ENCODE data around the gene PARP14. TPM values are rescaled to one million over a fixed set of nuclear protein-coding genes. Genes with fewer than 3 reads are reported as not detected.
"Not testable (repeated sequence)": the region's sequence is repeated elsewhere in the genome, so short reads cannot be mapped to it uniquely, and the experiment has no call there.

PARP14 gene
- total RNA-seq, 2 experiments from 2014 or later = 128 to 129 TPM

GRCh38 chr3:122714273-122714672, 33.6 kb downstream of the PARP14 start:
- ATAC-seq (ENCODE audit: low read depth) = no peak
- Mint-ChIP-seq H3K9me3 (peaks cover 2% of the 10 kb centered on the region), H3K27me3 (no peaks in the 10 kb centered on the region), H3K27ac (no peak overlapping the region), H3K36me3 (peaks cover 68% of the 10 kb centered on the region), H3K4me1 (peaks cover 35% of the 10 kb centered on the region), H3K4me3 (no peak overlapping the region)
- DNase-seq = no peak
- POLR2A ChIA-PET = interaction anchor here (0.8 kb wide), 1 partner anchor 20 kb away, joined by 3 read pairs; no protein-coding TSS in a partner anchor

GRCh38 chr3:122716667-122717066, 36.0 kb downstream of the PARP14 start:
- Mint-ChIP-seq H3K4me3 (no peak overlapping the region), H3K36me3 (peaks cover 66% of the 10 kb centered on the region), H3K4me1 (peaks cover 12% of the 10 kb centered on the region), H3K9me3 (no peaks in the 10 kb centered on the region), H3K27me3 (no peaks in the 10 kb centered on the region), H3K27ac (peak overlapping the region; percentile 0)
- ATAC-seq (ENCODE audit: low read depth) = no peak
- no peak for DNase-seq
- POLR2A ChIA-PET = no interaction called here

GRCh38 chr3:122719273-122719921, 38.8 kb downstream of the PARP14 start:
- Mint-ChIP-seq H3K27ac (no peak overlapping the region), H3K9me3 (no peaks in the 10 kb centered on the region), H3K4me3 (no peak overlapping the region), H3K36me3 (peaks cover 69% of the 10 kb centered on the region), H3K27me3 (no peaks in the 10 kb centered on the region), H3K4me1 (peaks cover 7% of the 10 kb centered on the region)
- DNase-seq = no peak
- ATAC-seq (ENCODE audit: low read depth) = no peak
- POLR2A ChIA-PET = no interaction called here

DNA sequence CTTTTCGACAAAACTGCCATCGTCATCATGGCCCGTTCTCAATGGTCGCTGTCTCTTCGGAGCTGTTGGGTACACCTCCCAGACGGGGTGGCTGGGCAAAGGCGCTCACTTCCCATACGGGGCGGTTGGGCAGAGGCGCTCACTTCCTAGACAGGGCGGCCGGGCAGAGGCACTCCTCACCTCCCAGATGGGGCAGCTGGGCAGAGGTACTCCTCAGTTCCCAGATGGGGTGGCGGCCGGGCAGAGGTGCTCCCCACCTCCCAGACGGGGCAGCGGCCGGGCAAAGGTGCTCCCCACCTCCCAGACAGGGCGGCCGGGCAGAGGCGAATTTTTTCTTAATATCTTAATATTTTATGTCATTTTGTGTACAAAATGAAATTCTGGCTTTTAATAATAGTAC, 44.5 kb downstream of the PARP14 start:
- H3K27ac Mint-ChIP-seq = no peak overlapping the region
- peaks cover 77% of the 10 kb centered on the region for H3K36me3 Mint-ChIP-seq
- no peak overlapping the region for H3K4me3 Mint-ChIP-seq
- ATAC-seq (ENCODE audit: low read depth) = no peak
- no peaks in the 10 kb centered on the region for H3K9me3 Mint-ChIP-seq
- no peaks in the 10 kb centered on the region for H3K27me3 Mint-ChIP-seq
- no peak for DNase-seq
- POLR2A ChIA-PET = no interaction called here
- no peaks in the 10 kb centered on the region for H3K4me1 Mint-ChIP-seq

DNA sequence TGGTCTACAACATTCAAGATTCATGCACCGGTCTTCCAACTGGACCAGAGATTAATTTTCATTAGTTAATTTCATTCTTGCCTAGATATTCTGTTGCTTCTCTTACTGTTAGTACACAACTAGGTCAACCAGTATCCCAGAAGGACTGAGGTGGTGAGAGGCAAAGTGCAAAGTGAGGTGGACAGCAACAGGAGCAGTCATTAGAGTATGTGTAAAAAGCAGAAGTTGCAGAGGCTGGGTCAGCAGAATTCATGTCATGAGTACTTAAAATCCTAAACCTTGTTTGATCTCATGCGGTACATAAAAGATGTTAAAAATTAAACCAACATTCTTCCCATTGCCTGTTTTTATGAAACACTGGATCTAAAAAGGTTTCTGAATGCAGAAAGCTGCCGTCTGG, 46.7 kb downstream of the PARP14 start:
- Mint-ChIP-seq H3K27me3 (no peaks in the 10 kb centered on the region), H3K9me3 (no peaks in the 10 kb centered on the region), H3K36me3 (peaks cover 73% of the 10 kb centered on the region), H3K4me1 (no peaks in the 10 kb centered on the region), H3K4me3 (no peak overlapping the region), H3K27ac (no peak overlapping the region)
- POLR2A ChIA-PET = no interaction called here
- DNase-seq = no peak
- no peak for ATAC-seq (ENCODE audit: low read depth)

DNA sequence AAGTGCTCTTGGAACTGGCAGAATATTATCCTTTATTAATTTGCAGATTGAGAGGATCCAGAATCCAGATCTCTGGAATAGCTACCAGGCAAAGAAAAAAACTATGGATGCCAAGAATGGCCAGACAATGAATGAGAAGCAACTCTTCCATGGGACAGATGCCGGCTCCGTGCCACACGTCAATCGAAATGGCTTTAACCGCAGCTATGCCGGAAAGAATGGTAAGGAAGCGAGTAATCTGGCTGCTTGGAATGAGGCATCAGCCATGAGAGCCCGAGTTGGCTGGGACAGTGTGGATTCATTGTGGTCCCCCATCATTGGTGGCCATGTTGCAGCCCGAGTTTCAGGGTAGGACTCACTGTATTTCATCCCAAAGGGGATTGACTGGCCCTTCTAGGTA, 47.1 kb downstream of the PARP14 start:
- no peak for DNase-seq
- Mint-ChIP-seq H3K27me3 (no peaks in the 10 kb centered on the region), H3K9me3 (no peaks in the 10 kb centered on the region), H3K27ac (no peak overlapping the region), H3K36me3 (peaks cover 72% of the 10 kb centered on the region), H3K4me3 (no peak overlapping the region), H3K4me1 (no peaks in the 10 kb centered on the region)
- POLR2A ChIA-PET = no interaction called here
- no peak for ATAC-seq (ENCODE audit: low read depth)

GRCh38 chr3:122728186-122728585, 47.5 kb downstream of the PARP14 start:
- Mint-ChIP-seq H3K9me3 (no peaks in the 10 kb centered on the region), H3K4me3 (no peak overlapping the region), H3K27me3 (no peaks in the 10 kb centered on the region), H3K27ac (no peak overlapping the region), H3K4me1 (no peaks in the 10 kb centered on the region), H3K36me3 (peaks cover 73% of the 10 kb centered on the region)
- DNase-seq = no peak
- no peak for ATAC-seq (ENCODE audit: low read depth)
- POLR2A ChIA-PET = no interaction called here

DNA sequence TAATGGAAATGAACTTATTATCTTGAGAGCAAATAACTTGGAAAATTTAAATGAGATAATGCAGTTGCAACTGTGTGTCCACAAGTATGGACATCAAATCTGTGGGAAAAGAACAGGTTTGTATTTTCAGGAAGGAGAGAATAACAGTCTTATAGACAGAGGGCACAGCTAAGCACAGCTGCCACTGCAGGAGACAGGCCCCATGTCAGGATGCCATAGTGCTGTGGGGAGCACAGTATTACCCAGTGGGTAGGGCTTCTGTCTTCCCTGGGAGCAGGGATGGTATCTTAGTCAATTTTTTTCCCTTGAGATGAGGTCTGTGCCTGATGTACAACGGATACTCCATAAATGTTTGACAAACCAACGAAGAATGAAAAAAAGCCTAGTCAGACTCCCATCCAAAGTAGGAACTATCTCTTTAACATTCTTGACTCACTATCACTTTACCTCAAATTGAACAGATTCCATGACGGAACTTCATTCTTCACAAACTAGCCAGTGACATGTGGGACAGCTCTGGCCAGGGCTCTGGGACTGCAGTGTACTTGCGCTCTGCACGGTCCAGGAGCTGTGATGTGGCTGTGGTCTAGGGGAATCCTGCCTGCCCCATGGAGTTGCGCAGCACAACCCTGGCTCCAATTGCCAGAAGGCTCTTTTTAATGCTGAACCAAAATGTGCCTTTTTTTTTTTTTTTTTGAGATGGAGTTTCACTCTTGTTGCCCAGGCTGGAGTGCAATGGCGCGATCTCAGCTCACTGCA, 48.3 kb downstream of the PARP14 start:
- peak; percentile 42 for ATAC-seq (ENCODE audit: low read depth)
- H3K27ac Mint-ChIP-seq = no peak overlapping the region
- no peaks in the 10 kb centered on the region for H3K9me3 Mint-ChIP-seq
- POLR2A ChIA-PET = no interaction called here
- DNase-seq = no peak
- H3K4me3 Mint-ChIP-seq = no peak overlapping the region
- peaks cover 70% of the 10 kb centered on the region for H3K36me3 Mint-ChIP-seq
- H3K4me1 Mint-ChIP-seq = no peaks in the 10 kb centered on the region
- H3K27me3 Mint-ChIP-seq = no peaks in the 10 kb centered on the region

GRCh38 chr3:122730240-122730639, 49.6 kb downstream of the PARP14 start:
- peaks cover 66% of the 10 kb centered on the region for H3K36me3 Mint-ChIP-seq
- H3K4me3 Mint-ChIP-seq = no peak overlapping the region
- no peaks in the 10 kb centered on the region for H3K9me3 Mint-ChIP-seq
- H3K27ac Mint-ChIP-seq = no peak overlapping the region
- H3K27me3 Mint-ChIP-seq = no peaks in the 10 kb centered on the region
- H3K4me1 Mint-ChIP-seq = no peaks in the 10 kb centered on the region
- DNase-seq (no peak), ATAC-seq (ENCODE audit: low read depth) (no peak)
- POLR2A ChIA-PET = no interaction called here

DNA sequence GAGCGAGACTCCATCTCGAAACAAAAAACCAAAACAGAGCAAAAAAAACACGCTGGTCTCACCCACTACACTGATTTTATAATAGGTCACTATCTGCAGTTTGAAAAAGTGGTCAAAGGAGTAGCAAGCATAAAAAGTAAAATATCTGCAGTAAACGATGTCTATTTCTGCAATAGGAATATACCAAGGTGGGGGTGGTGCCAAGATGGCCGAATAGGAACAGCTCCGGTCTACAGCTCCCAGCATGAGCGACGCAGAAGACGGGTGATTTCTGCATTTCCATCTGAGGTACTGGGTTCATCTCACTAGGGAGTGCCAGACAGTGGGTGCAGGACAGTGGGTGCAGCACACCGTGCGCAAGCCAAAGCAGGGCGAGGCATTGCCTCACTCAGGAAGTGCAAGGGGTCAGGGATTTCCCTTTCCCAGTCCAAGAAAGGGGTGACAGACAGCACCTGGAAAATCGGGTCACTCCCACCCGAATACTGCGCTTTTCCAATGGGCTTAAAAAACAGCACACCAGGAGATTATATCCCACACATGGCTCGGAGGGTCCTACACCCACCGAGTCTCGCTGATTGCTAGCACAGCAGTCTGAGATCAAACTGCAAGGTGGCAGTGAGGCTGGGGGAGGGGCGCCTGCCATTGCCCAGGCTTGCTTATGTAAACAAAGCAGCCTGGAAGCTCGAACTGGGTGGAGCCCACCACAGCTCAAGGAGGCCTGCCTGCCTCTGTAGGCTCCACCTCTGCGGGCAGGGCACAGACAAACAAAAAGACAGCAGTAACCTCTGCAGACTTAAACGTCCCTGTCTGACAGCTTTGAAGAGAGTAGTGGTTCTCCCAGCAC, 52.3 kb downstream of the PARP14 start:
- H3K4me3 Mint-ChIP-seq; H3K27ac Mint-ChIP-seq; POLR2A ChIA-PET; H3K27me3 Mint-ChIP-seq; H3K4me1 Mint-ChIP-seq; DNase-seq; ATAC-seq (ENCODE audit: low read depth); H3K9me3 Mint-ChIP-seq: not testable (repeated sequence)
- peaks cover 56% of the 10 kb centered on the region for H3K36me3 Mint-ChIP-seq

DNA sequence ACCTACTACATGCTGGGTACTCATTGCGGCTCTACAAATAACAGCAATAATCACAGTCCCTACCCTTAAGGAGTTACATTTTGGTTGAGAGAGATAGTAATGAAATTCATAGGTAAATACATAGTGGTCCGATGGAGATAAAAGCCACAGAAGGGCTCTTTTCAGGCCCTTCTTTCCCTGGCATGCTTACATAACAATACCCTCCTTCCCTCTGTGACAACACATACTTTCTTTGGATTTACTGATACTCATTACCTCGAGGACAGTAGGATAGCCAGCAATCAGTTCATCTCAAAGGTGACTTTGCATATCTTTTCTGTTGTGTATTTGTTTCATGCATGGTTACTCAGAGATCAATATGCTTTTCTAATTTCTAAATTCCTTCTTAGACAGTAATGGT, 58.5 kb downstream of the PARP14 start:
- POLR2A ChIA-PET = interaction anchor here (0.6 kb wide), 1 partner anchor 511 kb away, joined by 3 read pairs; no protein-coding TSS in a partner anchor
- peaks cover 2% of the 10 kb centered on the region for H3K9me3 Mint-ChIP-seq
- H3K4me1 Mint-ChIP-seq = peaks cover 3% of the 10 kb centered on the region
- no peak for DNase-seq
- peaks cover 46% of the 10 kb centered on the region for H3K36me3 Mint-ChIP-seq
- no peak overlapping the region for H3K27ac Mint-ChIP-seq
- no peak overlapping the region for H3K4me3 Mint-ChIP-seq
- no peak for ATAC-seq (ENCODE audit: low read depth)
- H3K27me3 Mint-ChIP-seq = no peaks in the 10 kb centered on the region

GRCh38 chr3:122742234-122742633, 61.6 kb downstream of the PARP14 start:
- peaks cover 3% of the 10 kb centered on the region for H3K4me1 Mint-ChIP-seq
- no peak overlapping the region for H3K27ac Mint-ChIP-seq
- H3K9me3 Mint-ChIP-seq = peaks cover 2% of the 10 kb centered on the region
- no peak overlapping the region for H3K4me3 Mint-ChIP-seq
- H3K36me3 Mint-ChIP-seq = peaks cover 57% of the 10 kb centered on the region
- H3K27me3 Mint-ChIP-seq = no peaks in the 10 kb centered on the region
- no peak for DNase-seq
- no peak for ATAC-seq (ENCODE audit: low read depth)
- POLR2A ChIA-PET = no interaction called here

DNA sequence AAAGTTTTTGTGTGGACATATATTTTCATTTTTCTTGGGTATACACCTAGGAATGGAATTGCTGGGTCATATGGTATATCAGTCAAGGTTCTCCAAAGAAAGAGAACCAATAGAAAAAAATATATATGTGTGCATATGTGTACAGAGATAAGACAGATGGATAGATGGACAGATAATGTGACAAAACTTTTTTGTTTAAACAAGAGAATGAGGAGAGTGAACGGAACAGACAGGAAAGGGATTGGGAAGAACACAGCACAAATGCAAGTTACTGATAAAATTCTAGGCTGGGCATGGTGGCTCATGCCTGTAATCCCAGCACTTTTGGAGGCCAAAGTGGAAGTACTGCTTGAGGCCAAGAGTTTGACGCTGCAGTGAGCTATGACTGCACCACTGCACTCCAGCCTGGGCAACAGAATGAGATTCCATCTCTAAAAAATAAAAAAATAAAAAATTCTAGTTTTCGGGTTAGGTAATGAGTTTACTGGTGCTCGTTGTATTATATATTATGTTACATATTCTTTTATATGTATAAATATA, 63.0 kb downstream of the PARP14 start:
- ATAC-seq (ENCODE audit: low read depth) (no peak), DNase-seq (no peak)
- no peak overlapping the region for H3K27ac Mint-ChIP-seq
- peaks cover 3% of the 10 kb centered on the region for H3K4me1 Mint-ChIP-seq
- peaks cover 1% of the 10 kb centered on the region for H3K9me3 Mint-ChIP-seq
- H3K4me3 Mint-ChIP-seq = no peak overlapping the region
- peaks cover 54% of the 10 kb centered on the region for H3K36me3 Mint-ChIP-seq
- POLR2A ChIA-PET = no interaction called here
- no peaks in the 10 kb centered on the region for H3K27me3 Mint-ChIP-seq
